ENCODE data around the gene AMFR. TPM values are rescaled to one million over a fixed set of nuclear protein-coding genes. Genes with fewer than 3 reads are reported as not detected.

AMFR gene
- total RNA-seq, 1 experiment from 2014 or later, result 140 TPM

GRCh38 chr16:56336071-56336688 is 89.2 kb downstream of the AMFR start:
- no peaks in the 10 kb centered on the region for H3K9me3 ChIP-seq (replicated peaks)
- no peak for DNase-seq
- H3K4me1 ChIP-seq, result no peaks in the 10 kb centered on the region
- H3K4me3 ChIP-seq, result no peak overlapping the region
- H3K27me3 ChIP-seq, result no peaks in the 10 kb centered on the region
- no peaks in the 10 kb centered on the region for H3K36me3 ChIP-seq
- no peak overlapping the region for H3K27ac ChIP-seq

GRCh38 chr16:56334761-56335160 is 90.6 kb downstream of the AMFR start:
- Histone ChIP-seq H3K9me3 (replicated peaks) (no peaks in the 10 kb centered on the region), H3K27me3 (no peaks in the 10 kb centered on the region), H3K36me3 (no peaks in the 10 kb centered on the region), H3K4me3 (no peak overlapping the region), H3K27ac (no peak overlapping the region), H3K4me1 (no peaks in the 10 kb centered on the region)
- DNase-seq, result no peak

GRCh38 chr16:56332464-56333079 is 92.8 kb downstream of the AMFR start:
- no peaks in the 10 kb centered on the region for H3K36me3 ChIP-seq
- no peak overlapping the region for H3K27ac ChIP-seq
- H3K4me1 ChIP-seq, result no peaks in the 10 kb centered on the region
- no peak overlapping the region for H3K4me3 ChIP-seq
- peak; percentile 57 to 63 for DNase-seq
- H3K27me3 ChIP-seq, result no peaks in the 10 kb centered on the region
- no peaks in the 10 kb centered on the region for H3K9me3 ChIP-seq (replicated peaks)

- no peaks in the 10 kb centered on the region for H3K4me1 ChIP-seq
- no peak for DNase-seq
- no peak overlapping the region for H3K27ac ChIP-seq
- H3K36me3 ChIP-seq, result no peaks in the 10 kb centered on the region
- no peaks in the 10 kb centered on the region for H3K9me3 ChIP-seq (replicated peaks)
- H3K27me3 ChIP-seq, result no peaks in the 10 kb centered on the region
- no peak overlapping the region for H3K4me3 ChIP-seq
Observed at GRCh38 chr16:56331915-56332314, 93.4 kb downstream of the AMFR start.

- Histone ChIP-seq H3K27me3 (no peaks in the 10 kb centered on the region), H3K4me1 (no peaks in the 10 kb centered on the region), H3K36me3 (no peaks in the 10 kb centered on the region), H3K27ac (no peak overlapping the region), H3K4me3 (no peak overlapping the region), H3K9me3 (replicated peaks) (no peaks in the 10 kb centered on the region)
- no peak for DNase-seq
Observed at GRCh38 chr16:56331399-56331798, 93.9 kb downstream of the AMFR start.

GRCh38 chr16:56330476-56330875 is 94.9 kb downstream of the AMFR start:
- Histone ChIP-seq H3K9me3 (replicated peaks) (no peaks in the 10 kb centered on the region), H3K4me3 (no peak overlapping the region), H3K27ac (no peak overlapping the region), H3K4me1 (no peaks in the 10 kb centered on the region), H3K36me3 (no peaks in the 10 kb centered on the region), H3K27me3 (no peaks in the 10 kb centered on the region)
- DNase-seq, result no peak

- no peaks in the 10 kb centered on the region for H3K27me3 ChIP-seq
- no peaks in the 10 kb centered on the region for H3K9me3 ChIP-seq (replicated peaks)
- no peaks in the 10 kb centered on the region for H3K36me3 ChIP-seq
- no peaks in the 10 kb centered on the region for H3K4me1 ChIP-seq
- H3K4me3 ChIP-seq, result no peak overlapping the region
- DNase-seq, result no peak
- no peak overlapping the region for H3K27ac ChIP-seq
Observed at GRCh38 chr16:56329887-56330286, 95.5 kb downstream of the AMFR start.

- no peaks in the 10 kb centered on the region for H3K27me3 ChIP-seq
- H3K27ac ChIP-seq, result no peak overlapping the region
- H3K9me3 ChIP-seq (replicated peaks), result no peaks in the 10 kb centered on the region
- no peaks in the 10 kb centered on the region for H3K36me3 ChIP-seq
- H3K4me3 ChIP-seq, result no peak overlapping the region
- DNase-seq, result no peak
- H3K4me1 ChIP-seq, result no peaks in the 10 kb centered on the region
Observed at GRCh38 chr16:56328276-56329022, 96.9 kb downstream of the AMFR start.

- H3K4me1 ChIP-seq, result no peaks in the 10 kb centered on the region
- H3K27ac ChIP-seq, result no peak overlapping the region
- H3K27me3 ChIP-seq, result no peaks in the 10 kb centered on the region
- H3K4me3 ChIP-seq, result no peak overlapping the region
- H3K36me3 ChIP-seq, result no peaks in the 10 kb centered on the region
- no peak for DNase-seq
- H3K9me3 ChIP-seq (replicated peaks), result no peaks in the 10 kb centered on the region
Observed at GRCh38 chr16:56327929-56328258, 97.5 kb downstream of the AMFR start.

- no peaks in the 10 kb centered on the region for H3K36me3 ChIP-seq
- H3K27me3 ChIP-seq, result no peaks in the 10 kb centered on the region
- no peak overlapping the region for H3K27ac ChIP-seq
- no peak overlapping the region for H3K4me3 ChIP-seq
- no peaks in the 10 kb centered on the region for H3K9me3 ChIP-seq (replicated peaks)
- DNase-seq, result no peak
- no peaks in the 10 kb centered on the region for H3K4me1 ChIP-seq
Observed at GRCh38 chr16:56327071-56327928, 98.0 kb downstream of the AMFR start.

- H3K36me3 ChIP-seq, result no peaks in the 10 kb centered on the region
- no peaks in the 10 kb centered on the region for H3K4me1 ChIP-seq
- no peaks in the 10 kb centered on the region for H3K9me3 ChIP-seq (replicated peaks)
- no peaks in the 10 kb centered on the region for H3K27me3 ChIP-seq
- H3K27ac ChIP-seq, result no peak overlapping the region
- no peak overlapping the region for H3K4me3 ChIP-seq
- no peak for DNase-seq
Observed at GRCh38 chr16:56325956-56326355, 99.4 kb downstream of the AMFR start.

GRCh38 chr16:56324406-56324805 is 100.9 kb downstream of the AMFR start:
- no peak overlapping the region for H3K4me3 ChIP-seq

GRCh38 chr16:56321571-56321970 is 103.8 kb downstream of the AMFR start:
- no peaks in the 10 kb centered on the region for H3K36me3 ChIP-seq
- no peaks in the 10 kb centered on the region for H3K27me3 ChIP-seq
- H3K4me1 ChIP-seq, result no peaks in the 10 kb centered on the region
- DNase-seq, result no peak
- H3K9me3 ChIP-seq (replicated peaks), result no peaks in the 10 kb centered on the region
- H3K4me3 ChIP-seq, result no peak overlapping the region
- H3K27ac ChIP-seq, result no peak overlapping the region

More at GRCh38 chr16:56324406-56324805, 100.9 kb downstream of the AMFR start:
- Histone ChIP-seq H3K36me3 (no peaks in the 10 kb centered on the region), H3K27ac (no peak overlapping the region), H3K27me3 (no peaks in the 10 kb centered on the region), H3K9me3 (replicated peaks) (no peaks in the 10 kb centered on the region), H3K4me1 (no peaks in the 10 kb centered on the region)
- DNase-seq, result no peak

GRCh38 chr16:56320811-56321558 is 104.4 kb downstream of the AMFR start:
- H3K4me1 ChIP-seq, result no peaks in the 10 kb centered on the region
- no peaks in the 10 kb centered on the region for H3K9me3 ChIP-seq (replicated peaks)
- no peak overlapping the region for H3K4me3 ChIP-seq
- H3K27ac ChIP-seq, result no peak overlapping the region
- no peaks in the 10 kb centered on the region for H3K27me3 ChIP-seq
- DNase-seq, result no peak
- H3K36me3 ChIP-seq, result no peaks in the 10 kb centered on the region
